GM10266 (cell line): ENCODE results near the gene MBOAT1.

Experiments used
- DNase-seq: peaks from one replicate; pipeline ENCODE4 v3.0.0; 2012; ENCODE audit errors: extremely low spot score
- CTCF ChIP-seq: IDR thresholded peaks from 2 replicates; pipeline ENCODE4 v1.5.1; 2012; ENCODE audit warnings: mild to moderate bottlenecking, low read depth; ENCODE audit not compliant: control insufficient read depth, insufficient read depth; ENCODE audit errors: missing control alignments

MBOAT1 gene

GRCh38 chr6:20118892-20119291 lies 93.4 kb downstream of the MBOAT1 start:
- no peak for TF ChIP-seq CTCF
- no peak for DNase-seq

- peak; percentile 23 for DNase-seq
- no peak for TF ChIP-seq CTCF
Observed at GRCh38 chr6:20117474-20117873, 94.8 kb downstream of the MBOAT1 start.

- TF ChIP-seq CTCF: no peak
- no peak for DNase-seq
Observed at GRCh38 chr6:20116792-20117191, 95.5 kb downstream of the MBOAT1 start.

GRCh38 chr6:20115246-20115980 lies 96.9 kb downstream of the MBOAT1 start:
- TF ChIP-seq CTCF: no peak
- no peak for DNase-seq

GRCh38 chr6:20113649-20114224 lies 98.5 kb downstream of the MBOAT1 start:
- no peak for TF ChIP-seq CTCF
- no peak for DNase-seq

- DNase-seq: no peak
Observed at GRCh38 chr6:20112841-20113240, 99.4 kb downstream of the MBOAT1 start.

More at GRCh38 chr6:20112841-20113240, 99.4 kb downstream of the MBOAT1 start:
- no peak for TF ChIP-seq CTCF
